KG1 (cell line): ENCODE measurements around the gene ILKAP.

Experiments
- DNase-seq: peaks from one replicate; lab custom pipeline; 2025; lab: John Stamatoyannopoulos, UW

ILKAP gene

DNA sequence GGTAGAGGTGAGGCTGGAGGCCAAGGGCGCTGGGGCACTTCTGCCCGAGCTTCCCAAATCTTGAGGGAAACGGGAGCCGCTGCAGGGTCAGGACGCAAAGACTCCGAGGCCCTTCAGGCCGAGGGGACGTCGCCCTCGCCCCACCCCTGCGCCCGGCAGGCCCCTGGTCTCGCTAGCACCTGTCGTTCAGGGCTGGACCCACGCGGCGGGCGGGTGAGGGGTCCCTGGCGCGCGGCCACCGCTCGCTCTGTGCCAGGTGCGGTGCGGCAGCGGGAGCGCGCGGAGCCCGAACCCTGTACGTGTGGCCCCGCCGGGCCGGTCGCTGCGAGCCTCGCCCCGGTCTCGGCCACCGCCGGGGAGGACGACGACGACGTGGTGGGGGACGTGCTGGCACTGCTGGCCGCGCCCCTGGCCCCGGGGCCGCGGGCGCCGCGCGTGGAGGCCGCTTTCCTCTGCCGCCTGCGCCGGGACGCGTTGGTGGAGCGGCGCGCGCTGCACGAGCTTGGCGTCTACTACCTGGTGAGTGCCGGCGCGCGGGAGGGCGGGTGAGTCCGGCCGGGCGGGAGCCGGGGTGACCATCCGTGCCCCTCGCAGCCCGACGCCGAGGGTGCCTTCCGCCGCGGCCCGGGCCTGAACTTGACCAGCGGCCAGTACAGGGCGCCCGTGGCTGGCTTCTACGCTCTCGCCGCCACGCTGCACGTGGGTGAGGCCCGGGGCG is 39.9 kb downstream of the ILKAP start:
- no peak for DNase-seq

DNA sequence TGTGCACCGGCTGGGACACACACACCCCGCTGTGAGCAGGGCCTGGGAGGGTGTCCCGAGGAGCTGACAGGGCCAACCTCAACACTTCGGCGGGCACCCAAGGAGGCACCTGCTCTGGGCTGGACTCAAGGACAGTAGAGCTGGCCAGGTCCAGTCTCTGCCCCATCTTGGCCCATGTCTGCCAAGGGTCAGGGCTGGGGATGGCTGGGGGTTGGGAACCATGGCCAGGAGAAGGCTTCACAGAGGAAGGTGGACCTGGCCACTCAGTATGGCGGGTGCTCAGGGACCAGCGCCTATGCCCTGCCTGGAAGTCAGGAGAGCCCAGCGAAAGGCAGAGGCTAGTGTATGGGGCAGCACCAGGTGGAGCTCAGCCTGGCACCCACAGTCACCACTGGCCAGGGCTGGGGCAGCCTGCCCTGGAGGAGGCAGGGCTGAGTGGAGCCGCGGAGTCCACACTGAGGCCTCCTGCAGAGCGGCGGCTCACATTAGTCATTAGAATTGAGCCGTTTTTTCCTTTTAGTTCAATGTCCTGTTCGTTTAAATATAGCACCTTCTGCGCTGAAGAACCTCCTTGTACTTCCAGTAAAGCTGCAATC is 40.6 kb downstream of the ILKAP start:
- no peak for DNase-seq

DNA sequence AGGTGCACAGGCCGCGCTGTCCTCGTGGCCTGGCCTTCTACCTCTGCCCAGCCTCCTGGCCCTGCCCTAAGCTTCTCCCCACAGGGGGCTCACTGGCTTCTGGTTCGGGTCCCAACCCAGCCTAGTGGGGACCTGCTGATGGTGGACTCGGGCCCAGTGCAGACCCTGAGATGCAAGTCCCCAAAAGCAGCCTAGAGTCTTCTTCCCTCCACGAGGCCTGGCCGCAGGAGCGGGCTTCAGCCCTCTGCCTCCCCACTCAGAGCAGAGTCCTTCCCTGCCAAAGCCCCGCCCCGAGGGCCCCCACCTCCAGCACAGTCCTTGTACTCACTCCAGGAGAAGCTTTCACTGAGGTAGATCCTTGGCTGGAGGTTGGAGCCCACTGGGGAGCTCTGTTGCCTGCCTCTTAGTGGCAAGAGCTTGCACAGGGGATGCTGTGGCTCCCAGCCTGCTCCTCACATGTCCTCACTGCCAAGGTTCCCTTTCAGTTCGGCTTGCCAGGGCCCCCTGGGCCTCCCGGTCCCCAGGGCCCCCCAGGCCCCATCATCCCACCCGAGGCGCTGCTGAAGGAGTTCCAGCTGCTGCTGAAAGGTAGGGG is 41.1 kb downstream of the ILKAP start:
- no peak for DNase-seq

DNA sequence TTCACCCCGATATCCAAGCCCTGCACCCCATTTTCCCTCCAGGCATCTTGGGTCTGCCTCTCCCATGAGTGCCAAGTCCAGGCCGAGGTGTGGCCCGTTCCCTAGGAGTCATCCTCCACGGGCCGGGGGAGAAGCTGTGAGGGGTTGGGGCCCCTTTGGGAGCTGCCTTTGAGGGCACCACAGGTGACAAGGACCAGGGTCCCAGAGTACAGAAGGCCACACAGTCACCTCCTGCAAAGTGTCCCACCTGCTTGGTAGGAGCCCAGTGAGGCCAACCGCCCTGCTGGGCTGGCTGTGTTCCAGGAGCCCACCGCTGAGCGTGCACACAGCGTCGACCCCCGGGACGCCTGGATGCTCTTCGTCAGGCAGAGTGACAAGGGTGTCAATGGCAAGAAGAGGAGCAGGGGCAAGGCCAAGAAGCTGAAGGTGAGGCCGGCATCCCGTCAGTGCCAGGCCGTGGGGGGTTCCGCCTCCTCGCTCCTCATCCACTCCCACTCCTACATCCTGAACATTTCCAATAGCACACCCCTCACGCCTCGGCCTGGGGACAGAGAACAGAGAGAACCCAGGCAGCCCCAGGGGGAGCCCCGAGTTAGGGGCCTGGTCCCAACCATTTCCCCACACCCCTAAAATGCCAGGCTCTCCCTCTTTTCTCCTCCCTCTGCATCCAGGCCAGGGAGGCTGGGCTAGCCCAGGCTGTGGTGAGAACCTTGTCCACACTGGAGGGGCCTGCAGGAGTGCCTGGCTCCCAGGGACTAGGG is 42.0 kb downstream of the ILKAP start:
- DNase-seq, result no peak

DNA sequence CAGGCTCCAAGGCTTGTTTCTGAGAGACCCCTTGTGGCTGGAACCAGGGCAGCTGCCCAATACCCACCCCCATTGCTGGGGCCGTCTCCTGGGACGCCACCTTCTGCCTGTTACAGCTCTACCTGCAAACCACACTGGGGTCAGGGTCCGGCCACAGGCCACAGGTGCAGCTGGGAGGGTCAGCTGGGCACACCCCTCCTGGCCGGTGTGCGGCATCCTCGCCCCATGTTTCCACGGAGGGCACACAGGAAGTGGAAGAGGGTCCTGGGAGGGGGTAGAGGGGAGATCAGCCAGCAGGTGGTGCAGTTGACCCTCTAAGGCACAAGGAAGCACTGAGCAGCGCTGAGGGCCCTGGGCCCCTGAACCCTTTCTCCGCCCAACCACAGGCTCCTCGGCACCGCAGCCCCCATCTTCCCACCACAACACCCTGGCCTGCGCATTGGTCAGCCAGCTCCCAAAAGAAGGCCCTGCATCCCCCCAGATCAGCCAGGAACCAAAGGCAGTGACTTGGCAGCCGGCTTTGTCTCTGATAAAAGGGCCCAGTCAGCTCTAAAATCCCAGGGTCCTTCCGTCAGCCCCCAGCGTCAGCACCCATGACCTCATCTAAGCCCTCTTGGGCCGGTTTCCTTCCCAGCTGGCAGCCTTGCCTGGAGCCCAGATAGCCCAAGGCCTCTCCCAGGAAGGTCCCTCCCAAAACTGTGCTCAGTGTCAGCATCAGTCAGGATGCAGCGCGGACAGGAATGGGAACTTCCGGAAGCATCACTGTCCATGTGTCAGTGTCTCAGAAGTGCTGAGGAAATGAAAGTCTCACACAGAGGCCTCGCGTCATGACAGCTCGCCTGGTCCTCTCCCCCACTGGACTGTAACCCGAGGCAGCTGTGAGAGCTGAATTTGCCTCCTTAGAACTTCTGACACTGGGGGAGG is 43.0 kb downstream of the ILKAP start:
- no peak for DNase-seq

DNA sequence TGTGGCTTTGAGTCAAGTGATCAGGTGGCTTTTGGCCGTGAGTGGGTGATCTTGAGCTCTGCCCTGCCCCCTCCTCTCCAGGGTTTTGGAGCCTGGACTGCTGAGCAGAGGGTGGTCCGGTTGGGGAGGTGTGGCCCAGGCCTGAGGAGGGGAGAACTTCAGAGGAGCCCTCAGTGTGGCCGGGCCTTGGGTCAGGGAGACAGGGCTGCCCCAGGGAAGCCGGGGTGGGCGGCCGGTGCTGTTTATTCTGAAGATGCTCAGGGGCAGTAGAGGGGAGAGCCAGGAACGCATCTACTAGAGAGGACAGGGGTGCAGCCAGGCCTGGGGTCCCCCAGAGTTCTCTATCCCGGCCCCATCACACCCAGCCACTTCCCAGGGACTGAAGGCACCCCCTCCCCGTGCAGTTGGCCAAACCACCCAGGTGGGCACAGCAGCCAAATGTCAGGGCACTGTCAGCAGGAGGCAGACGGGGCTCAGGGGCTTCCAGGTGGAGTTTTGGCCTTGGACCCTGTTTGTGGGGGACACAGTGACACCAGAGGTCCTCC is 43.8 kb downstream of the ILKAP start:
- no peak for DNase-seq

DNA sequence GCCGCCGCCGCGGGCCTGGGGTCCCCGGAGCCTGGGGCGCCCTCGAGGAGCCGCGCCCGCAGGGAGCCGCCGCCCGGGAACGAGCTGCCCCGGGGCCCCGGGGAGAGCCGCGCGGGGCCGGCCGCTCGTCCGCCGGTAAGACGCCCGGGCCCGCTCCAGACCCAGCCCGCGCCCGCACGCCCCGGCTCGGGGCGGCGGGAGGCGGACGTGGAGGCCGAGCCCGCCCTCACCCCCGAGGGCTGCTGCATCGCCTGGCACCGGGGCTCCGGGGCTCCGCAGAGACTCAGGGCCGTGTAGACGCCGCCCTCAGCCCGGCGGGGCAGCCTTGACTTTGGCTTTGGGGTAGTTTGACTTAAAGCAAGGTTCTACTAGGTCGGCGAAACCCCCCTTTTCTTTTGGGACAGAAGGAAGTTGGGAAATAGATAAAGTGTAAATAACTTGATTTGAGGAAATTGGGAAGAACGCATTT is 44.4 kb downstream of the ILKAP start:
- DNase-seq, result no peak

DNA sequence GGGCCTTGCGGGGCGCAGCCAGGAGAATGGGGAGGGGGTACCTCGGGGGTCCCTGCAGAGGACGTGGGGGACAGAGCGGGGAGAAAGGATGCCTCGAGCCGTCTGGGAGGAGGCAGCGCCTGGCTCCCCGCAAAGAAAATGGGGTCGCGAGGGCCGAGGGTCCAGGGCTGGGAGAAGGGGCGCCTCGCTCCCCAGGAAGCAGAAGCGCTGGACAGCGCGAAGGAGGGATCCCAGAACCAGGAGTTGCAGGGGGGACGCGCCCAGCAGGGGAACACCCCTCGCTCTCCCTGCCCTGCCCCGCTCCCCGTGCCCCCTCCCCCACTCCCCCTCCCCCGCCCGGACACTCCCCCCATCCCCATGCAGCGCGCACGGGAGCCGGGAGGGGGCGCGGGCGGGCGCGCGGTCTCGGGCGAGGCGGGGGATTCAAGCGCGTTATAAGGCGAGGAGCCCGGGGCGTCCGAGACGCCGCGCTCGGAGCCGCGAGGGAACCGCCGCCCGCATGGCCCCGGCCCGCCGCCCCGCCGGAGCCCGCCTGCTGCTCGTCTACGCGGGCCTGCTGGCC is 44.9 kb downstream of the ILKAP start, which contains the start of gene ERFE:
TSS of gene ERFE (plus strand) at position 462 of the 562 bp plus-strand sequence. CDS start at position 500, 38 bp downstream.
- DNase-seq, result no peak

DNA sequence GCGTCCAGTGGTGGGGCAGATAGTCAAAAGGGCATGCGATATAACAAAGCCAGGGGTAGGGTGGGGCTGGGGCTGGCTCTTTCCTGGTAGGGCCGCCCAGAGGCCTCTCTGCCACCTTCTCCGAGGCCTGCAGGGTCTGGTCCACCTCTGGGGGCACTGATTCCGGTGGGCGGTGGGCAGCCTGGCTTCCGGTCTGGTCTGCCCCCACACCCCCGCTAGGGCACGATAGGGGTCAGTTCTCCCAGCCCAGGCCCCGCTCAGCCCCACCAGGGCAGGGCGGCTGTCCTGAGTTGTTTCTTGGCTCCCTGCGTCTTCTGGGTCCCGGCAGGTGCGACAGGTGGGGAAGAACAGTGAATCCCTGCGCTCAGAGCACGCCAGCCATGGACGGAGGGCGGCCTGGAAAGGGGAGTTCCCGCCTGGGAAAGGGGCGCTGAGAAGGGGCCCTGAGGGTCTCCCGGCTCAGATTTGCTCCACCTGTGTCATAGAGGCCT is 45.4 kb downstream of the ILKAP start:
- no peak for DNase-seq

DNA sequence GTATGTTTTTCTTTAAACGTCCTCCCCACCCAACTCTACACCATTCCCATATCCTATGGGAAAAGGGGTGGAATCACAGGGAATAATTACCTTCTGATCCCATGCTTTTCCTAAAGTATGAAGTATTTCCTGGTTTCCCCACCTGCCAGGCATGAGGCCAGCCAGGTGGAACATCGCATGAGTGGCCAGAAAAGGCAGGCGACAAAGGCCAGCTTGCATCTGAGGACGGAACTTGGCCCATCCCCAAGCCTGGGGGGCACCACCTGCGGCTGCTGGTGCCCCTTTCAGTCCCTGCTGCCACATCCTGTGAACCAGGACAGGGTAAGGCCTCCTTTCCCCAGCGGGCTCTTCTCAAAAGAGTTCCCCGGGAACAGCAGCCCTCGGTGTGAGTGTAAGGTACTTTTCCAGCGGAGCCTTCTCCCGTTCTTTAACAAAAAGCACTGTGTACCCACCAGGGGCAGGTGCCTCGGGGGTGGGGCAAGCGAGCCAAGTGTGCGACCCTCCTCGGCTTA is 45.9 kb downstream of the ILKAP start:
- no peak for DNase-seq

DNA sequence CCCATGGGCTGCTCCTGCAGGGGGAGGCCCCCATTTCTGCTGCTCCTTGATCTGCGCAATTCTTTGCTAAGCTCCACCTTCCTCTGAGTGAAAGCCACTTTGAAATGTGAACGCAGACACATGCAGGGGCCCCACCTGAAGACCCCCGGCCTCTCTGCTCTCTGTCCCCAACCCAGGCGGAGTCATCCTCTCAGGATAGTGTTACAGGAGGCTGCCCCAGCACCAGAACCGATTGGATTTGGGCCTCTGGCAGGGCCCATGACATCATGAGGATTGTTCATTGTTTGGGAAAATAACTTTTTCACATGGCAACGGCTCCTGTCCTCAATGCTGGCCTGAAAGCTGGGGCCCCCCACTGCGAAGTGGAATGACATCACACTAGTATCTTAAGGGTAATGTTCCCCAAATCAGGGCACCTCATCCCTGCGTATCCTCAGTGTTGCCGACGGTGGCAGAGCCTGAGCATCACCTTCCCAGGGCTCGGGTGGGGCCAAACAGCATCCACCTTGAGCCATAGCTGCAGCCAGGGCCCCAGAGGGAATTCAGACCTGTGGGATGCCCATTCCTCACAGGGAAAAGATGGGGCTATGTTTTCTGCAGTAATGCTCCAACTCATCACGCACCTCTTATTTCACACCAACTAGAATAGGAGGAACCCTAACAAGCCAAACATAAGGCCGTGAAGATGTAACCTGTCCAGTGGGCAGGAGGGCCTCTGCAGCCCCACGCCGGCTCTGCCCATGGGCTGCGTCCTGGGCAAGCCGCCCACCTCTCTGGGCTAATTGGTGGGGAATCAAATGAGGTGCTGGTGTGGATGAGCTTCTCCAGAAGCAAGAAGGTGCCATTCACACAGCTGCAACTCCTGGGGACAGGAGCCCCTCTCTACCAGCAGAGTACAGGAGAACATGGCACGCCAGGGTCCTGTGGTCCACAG is 47.5 kb downstream of the ILKAP start:
- DNase-seq, result no peak

DNA sequence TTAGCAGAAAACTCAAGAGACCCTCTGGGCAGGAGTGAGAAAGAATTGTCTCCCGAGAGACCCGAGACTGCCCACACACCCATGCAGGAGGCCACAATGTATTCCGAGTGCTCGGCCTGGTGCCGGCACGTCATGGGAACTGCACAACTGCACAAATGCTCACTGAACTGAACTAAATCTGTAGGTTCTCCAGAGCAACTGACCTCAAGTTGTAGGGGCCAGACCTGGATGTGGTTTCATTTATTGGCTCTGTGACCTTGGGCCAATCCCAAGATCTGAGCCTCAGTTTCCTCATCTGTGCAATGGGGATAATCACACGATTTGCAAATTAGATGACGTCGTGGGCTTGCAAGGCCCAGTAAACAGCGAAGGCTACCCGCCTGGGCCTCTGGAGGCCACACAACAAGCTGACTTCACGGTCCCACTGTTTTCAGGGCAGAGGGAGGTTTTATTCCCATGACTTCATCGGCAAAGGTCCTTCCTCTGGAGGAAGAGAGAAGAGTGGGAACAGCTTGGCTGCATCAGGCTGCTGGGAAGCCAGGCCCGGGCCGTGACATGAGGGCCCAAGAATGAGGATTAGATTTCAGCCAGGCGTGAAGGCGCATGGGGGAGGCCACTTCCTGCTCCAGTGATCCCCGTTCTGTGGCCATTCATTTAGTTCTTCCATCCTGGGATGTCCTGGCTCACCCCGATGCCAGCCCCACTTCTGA is 48.3 kb downstream of the ILKAP start:
- no peak for DNase-seq

DNA sequence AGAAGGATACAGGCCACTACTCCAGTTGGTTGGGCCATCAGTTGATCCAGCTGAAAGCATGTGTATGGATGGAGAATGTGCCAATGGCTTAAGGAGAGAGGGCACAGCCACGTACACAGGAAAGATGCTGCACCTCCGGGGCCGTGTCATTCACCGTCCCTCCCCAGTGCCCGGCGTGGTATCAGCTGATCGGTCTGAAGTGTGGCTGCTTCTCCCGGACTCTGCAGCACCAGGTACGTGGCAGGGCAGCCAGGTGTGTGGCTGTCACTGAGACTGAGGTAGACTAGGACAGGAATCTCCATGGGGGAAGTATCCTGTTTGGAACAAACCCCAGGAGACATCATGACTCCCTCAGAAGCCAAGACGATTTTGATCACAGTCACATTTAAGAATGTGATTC is 48.9 kb downstream of the ILKAP start:
- DNase-seq, result no peak

DNA sequence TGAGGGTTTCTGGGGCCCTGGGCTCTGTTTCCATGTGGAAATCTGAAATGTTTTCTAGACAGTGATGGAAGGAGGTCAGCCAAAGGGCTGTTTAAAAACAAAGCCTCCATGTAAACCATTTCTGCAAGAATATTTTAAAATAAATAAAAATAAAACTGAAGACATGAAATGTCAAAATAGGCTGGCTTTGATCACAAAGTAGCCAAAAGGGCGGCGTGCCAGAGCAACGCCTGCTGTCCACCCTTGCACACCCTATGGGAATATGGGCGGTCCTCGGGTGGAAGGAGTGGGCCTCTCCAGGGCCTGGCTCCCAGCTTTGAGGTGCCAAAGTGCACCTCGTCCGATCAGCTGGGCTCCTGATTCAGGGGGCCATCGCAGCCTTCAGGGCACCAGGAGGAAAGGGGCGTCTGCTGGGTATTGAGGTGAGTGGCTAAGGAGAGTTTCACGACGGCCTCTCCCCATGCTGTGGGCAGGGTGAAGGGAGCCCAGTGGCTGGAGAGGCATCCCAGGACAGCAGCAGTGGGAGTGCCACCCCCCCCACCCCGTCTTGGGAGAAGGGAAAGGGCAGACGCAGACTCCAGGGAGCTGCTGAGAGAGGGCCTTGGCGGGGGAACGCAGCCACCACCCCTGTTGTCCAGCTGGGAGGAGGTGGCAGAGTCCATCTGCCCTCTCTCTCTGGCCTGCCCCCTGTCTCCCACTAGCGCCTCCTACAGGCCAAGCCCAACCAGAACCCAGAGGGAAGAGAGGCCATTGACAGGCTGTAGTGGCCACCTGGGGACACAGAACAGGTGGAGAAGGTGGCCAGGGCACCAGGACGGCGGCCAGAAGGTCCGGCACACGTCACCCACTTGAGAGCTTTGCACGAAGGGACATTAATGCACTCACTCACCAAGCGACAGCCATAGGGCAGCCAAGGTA is 50.5 kb downstream of the ILKAP start:
- DNase-seq, result no peak

DNA sequence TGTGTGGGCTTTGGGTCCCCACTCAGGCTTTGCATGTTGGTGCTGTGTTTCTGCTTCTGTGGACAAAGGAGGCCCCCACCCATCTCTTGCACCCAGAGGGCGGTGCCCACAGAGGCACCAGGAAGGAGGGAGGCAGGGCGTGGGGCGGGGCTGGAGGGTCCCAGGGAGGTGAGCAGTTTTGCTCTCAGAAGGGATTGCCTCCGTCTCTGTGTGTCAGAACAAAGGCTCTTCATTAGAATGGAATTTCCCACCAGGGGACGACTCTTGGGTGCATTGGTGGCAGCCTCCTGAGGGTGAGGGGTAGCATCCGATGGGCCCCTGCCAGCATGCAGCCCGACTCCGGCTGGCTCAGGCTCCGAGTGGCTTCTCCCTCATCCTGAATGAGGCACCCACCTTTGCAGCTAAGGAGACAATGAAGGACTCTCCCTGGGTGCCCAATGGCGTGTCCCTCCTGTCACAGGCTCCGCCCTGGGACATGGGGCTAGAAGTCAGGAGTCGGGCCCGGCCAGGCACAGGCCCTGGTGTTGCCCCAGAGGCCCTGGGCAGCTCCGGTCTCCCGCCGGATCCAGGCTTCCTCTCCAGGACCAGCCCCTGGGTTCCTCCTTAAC is 51.8 kb downstream of the ILKAP start:
- DNase-seq, result no peak

DNA sequence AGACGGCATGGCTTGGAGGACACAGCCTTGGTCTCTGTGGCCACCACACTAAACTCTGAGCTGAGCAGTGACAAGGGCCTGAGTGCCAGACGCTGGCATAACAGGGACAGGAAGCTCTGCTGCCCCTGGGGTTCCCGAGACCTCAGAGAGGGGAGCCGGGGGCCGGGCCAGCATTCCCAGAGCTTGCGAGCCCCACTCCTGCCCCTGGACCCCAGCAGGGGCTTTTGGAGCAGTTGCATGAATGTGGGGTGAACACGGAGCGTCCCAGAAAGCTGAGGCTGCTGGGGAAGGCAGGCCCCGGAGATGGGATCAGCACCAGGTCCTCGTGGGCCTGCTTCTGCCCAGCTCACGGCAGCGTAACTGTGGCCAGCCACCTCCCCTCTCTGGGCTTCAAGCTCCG is 52.3 kb downstream of the ILKAP start:
- DNase-seq, result no peak

DNA sequence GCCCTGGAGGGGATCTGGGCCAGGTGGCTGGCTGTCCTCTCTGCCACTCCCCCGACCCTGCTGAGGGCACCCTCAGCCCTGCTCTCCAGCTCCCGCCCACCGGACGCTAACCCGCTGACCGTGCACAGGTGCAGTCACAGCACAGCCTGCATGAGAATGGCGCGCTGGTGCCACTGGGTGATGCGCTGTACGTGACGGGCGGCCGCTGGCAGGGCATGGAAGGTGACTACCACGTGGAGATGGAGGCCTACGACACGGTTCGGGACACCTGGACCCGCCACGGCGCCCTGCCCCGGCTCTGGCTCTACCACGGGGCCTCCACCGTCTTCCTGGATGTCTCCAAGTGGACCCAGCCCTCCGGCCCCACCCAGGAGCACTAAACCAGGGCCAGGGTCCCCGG is 52.8 kb downstream of the ILKAP start:
- no peak for DNase-seq
